ENCODE measurements around the gene AKAP8L.

The AKAP8L gene

DNA sequence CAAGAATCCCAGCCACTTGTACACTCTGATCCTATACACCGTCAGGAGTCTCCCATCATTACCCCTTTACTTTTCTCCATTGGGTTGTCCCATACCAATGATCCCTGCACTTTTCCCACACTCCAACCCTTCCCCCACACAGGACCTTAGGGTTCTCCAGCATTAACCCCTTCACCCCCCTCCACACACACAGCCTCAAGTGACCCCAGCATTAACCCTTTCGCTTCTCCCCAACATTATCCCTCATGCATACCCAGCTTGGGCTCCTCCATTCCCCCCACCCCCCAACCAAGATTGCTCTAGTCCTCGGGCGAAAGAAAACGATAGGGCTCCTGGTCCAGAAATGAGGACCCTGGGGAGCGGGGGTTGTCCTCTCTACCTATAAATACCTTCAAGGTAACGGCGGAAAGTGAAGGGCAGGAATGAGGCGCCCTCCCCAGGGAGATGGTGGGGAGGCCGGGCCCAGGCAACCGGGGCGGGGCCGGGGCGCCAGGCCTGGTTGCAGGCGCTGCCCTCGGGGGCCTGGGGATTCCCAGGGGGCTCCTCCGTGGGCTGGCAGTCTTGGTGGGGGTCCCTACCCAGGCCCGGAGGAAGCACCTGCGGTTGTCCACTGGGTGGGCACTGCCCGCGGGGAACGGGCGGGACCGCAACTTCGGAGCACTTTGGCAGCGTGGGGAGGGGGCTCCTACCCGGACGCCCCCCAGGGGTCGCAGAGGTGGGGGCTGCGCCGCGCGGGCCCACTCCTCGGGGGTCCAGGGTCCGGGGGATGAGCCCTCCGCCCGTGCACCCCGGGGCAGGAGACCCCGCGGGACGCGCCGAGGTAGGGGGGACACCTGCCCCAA, 30.2 kb upstream of the AKAP8L start:
- DNase-seq: no peak

DNA sequence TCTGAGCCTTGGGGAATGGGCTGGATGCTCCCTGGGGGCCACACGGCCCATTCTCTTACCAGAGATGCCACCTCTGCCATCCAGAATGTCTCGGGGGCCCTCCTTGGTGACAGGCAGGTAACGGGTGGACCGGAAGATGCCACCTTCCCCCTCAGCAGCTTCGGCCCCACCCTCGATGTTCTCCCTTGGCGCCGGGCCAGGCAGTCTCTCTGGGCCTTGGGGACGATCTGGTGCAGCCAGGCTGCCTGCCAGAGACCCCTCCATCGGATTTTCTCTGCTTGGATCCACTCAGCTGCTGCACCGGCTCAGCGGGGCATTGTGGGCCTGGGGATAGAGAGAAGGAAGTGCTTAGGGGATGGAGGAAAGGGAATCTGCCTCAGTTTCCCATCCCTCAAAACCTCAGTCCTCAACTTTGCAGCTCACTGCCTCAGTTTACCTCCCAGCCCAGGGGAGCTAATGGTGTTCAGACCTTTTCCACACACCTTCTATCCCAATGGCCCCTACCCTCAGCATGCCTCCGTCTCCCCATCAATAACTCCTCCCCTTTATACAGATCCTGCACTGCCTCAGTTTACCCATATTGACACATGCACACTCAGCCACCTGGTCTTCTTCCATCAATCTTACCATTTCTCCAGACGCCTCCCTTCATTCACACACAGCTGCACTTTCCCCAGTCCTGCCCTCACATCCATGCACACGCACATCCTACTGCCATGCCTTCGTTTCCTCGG, 29.4 kb upstream of the AKAP8L start:
- DNase-seq: no peak

DNA sequence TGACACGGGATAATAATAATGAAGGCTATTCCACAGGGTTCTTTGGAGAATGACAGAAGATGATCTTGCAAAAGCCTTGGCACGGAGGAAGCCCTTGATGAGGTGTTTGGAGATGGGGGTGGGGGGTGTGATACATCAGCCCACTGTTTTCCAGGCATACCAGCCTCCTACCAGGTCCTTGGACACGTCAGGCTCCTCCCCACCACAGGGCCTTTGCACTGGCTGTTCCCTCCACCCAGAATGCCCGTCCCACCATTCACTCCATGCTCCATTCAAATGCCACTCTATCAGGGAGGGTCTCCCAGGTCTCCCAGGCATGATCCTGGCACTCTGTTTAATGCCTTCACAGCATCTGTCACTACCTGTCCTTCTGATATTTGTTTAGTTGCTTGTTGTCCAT, 28.3 kb upstream of the AKAP8L start:
- DNase-seq: no peak

DNA sequence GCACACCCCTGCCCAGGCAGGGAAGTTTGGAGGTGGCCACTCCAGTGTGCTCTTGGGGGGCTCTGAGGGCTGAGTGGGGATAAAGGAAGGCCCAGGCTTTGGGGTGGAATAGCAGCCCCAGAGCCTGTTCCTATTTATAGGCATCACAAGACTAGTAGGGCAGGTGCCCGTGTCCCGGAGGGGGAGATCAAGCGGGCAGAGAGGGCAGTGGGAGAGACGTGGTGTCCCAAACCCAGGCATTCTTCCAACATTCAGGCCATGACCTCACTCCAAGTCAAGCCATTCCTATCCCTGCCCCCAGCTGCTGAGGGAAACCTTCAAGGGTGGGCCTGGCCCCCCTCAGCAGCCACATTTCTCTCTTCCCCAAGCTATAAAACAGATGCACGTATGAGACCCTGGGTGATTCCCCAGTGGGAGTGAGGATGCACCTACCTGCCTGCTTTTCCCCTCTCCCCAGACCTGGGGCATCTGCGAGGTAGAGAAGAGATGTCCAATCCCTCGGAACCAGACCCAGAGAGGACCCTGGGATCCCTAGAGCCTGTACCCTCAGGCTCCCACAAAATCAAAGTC, 27.1 kb upstream of the AKAP8L start:
- no peak for DNase-seq

DNA sequence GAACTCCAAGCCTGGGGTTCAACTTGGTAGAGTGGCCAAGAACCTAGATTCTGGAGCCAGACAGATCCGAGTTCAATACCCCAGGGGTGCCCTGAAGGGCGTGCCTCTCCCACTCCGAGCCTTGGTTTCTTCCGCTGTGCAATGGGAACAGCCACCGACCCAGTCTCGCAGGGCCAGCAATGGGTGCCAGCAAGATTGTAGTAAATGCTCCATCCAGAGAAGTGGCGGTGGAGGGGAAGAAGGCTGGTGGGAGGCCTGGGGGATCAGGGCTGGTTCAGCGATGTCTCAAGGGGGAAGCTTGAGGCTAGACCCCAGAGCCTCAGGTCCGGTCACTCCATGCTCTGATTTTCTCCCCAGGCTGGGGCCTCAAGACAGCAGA, 26.4 kb upstream of the AKAP8L start:
- DNase-seq: no peak

DNA sequence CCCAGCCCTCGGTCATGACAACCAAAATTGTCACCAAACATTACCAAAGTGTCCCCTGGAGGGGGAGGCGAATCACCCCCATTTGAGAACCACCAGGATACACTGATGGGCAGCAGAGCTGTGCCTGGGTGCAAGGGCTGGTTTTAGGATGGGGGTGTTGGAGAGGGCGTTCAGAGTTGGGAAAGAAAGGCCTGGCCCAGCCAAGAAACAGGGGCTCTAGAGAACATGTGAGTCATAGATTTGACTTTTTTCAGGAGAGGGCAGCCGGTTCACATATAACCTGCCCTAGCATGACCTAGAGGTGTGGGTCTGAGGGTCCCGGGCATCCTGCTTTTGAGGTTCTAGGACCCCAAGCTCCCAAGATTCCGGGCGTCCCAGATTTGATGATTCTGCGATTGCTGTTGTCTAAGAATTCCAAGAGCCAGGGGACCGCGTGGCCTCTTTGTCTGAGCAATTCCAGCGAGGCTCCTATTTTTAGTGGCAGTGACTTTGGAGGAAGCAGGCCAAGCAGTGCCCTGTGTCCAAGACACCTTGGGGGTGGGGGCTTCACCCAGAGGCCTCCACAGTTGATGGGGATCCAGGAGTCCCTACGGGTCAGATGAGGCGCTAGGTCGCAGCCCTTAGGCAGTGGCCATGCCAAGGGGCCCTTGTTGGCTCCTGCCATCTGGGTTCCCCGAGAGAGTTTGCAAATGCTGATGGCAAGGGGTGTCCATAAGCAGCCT, 25.9 kb upstream of the AKAP8L start:
- DNase-seq: no peak

DNA sequence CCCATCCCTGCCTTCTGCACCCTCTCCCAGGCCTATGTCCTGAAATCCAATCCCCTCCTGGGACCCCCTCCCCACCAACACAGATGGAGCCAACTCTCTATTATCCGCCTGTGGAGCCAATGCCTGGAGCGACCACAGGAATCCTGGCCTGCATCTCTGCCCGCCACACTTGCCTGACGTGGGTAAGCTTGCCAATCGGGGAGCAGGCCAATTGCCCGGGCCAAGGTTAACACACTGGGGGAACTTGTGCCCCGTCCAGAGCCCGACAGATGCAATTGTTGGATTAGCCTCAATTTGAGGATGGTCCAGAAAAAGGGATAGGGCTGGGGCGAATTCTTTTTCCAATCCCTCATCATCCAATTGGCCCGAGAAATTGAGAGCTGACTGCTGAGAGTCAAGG, 25.1 kb upstream of the AKAP8L start:
- DNase-seq: peak; percentile 76

DNA sequence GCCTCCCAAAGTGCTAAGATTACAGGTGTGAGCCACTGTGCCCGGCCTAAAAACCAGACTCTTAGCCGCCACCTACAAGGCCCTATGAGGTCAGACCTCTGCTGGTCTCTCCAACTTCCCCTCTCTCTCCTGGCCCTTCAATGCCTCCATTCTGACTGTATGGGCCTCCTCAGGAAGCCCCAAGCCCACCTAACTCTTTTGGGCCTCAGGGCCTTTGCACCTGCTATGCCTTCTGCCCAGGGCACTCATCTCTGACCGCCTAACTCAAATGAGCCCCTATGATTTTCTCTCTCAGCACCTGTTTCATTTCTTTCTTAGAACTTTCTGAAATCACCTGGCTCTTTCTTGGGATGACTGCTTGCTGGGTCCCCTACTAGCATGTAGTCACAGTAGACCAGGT, 24.5 kb upstream of the AKAP8L start:
- no peak for DNase-seq

DNA sequence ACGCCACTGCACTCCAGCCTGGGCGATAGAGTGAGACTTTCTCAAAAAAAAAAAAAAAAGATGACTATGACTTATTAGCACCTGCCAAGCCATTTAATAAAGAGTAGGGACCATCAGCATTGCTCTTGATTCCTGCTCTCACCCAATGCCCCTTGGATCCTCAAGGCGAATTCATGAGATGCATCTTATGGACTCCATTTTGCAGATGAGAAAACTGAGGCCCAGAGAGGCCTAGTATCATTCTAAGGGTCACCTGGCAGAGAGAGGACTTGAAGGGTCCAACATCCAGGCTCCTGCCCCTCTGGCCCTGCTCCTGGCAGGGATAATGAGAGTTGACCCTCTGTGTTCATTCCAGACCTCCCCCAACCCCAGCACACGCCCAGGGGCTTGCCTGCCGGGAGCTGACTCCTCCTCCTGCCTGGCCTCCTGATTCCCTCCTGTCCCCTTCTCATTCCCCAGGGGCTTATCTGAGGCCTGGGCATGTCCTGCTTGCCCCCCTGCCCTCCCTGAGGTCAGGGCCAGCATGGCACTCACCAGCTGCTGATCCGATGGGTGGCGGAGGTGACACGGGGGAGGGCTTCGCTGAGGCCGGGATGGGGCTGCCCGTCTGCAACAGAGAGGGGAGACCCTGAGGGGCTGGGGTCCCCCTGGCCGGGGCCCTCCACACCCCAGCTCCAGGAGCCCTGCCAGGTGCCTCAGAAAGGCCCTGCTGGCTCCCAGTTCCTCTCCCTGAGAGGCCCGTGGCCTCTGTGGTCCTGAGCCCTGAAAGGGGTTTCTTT, 23.5 kb upstream of the AKAP8L start:
- no peak for DNase-seq

DNA sequence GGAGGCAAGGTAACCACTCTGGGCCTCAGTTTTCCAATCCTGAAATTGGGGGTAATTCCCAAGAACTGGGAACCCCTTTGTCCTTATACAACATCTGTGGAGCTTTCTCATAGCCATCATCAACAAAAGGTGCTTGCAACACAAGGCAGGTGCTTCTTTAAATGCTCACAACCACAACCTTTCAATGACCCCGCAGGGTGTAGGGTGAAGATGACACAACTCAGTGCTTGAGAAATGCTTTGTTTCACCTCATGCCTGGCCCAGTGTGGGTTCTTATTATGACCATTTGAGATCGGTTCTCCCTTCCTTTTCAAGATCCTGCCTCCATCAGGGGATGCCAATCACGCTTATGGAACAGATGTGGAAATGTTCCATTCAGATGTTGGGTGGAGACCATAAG, 22.5 kb upstream of the AKAP8L start:
- DNase-seq: no peak

DNA sequence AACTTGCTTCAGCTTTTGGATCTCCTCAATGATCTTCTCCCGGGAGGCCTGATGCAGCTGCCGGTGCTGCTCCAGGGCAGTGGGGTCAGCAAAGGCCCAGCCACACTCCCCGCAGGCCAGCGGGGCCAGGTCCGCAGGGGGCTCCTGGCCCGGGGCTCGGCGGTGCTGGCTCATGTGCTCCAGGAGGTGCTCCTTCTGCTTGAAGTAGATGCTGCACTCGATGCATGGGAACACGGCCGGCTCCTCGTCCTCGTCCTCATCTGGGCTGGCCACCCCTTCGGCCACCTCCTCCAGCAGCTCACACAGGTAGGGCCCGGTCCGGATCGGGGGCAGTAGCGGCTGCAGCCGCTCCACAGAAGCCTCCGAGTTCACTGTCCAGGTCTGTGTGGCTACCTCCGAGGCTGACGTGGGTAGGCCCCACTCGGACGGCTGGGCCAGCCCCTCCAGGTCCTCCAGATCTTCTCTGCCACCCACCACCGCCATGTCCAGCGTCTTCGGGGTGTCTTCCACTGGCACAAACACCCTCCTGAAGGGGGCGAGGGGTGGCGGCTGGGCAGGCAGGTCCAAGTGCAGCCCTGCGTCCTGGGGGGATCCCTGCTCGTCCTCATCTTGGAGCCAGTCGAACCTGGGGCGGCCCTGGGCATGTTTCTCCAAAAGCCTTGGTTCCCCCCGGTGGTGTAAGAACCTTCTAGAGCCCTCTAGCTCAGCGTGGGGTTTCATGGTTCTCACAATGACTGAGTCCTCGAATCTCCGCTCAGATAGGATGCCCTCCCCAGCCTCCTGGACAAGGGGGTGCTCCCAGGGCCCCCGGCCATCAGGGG, 21.2 kb upstream of the AKAP8L start:
- no peak for DNase-seq

DNA sequence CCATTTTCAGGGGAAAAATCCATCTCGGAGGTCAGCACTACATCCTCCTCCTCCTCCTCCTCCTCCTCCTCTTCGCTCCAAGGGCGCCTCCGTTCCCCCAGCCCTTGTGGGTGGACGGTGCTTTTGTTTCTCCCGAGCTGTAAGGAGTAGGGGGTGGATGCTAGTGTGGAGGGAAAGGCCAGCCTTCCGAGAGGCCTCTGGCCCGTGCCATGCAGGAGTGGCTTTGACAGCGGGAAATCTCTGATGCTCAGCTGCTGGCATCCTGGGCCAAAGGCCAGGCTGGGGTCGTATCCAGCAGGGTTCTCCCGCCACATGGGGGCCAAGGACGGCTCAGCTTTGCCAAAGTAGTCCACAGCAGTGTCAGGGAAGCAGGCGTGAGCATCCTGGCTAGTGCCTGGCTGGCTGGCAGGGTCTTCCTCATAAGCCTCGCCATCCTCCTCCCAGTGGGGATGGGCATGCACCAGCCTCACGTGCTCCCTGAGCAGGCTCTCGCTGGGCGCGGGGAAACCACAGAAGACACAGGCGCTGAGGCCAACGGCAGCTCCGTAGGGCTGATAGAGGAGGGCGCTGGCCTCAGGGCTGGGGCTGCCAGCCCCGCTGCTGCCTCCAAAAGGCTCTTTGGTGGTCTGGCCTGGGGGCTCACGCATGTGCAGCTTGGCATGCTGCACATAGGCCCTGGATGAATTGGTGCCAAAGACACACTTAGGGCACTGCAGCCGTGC, 20.5 kb upstream of the AKAP8L start:
- no peak for DNase-seq

DNA sequence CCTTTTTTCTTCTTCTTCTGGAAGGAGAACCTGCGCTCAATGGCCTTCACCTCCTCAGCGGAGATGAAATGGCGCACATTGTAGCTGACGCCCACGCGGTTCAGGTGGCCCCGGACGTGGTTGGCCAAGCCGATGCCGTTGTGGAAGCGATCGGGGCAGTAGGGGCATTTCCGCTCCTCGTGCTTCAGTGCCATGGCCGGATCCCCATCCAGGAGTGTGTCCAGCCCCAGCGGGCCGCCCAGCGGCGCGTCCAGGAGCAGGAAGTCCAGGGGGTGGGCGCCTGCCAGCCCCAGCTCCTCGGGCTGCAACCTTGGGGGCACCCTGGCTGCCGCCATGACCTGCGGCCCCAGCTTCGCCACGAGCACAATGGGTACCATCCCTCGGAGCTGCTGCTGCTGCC, 19.8 kb upstream of the AKAP8L start:
- DNase-seq: no peak

DNA sequence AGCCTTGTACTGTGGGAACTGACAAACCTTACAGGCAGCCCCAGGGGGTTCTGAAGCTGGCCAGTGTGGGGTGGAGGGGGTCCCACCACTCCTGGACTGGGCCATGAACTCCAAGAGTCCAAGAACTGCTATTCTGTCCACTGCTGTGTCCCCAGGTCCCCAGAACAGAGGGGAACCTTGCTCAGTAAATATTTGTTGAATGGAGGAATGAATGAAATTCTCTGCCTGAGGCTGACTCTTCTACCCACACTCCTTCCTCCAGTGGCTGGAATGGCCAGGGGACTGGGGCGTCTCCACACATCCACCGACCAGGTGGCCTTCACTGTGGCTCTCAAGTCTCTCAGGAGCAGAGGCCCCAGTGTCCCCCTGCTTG, 19.3 kb upstream of the AKAP8L start:
- no peak for DNase-seq

DNA sequence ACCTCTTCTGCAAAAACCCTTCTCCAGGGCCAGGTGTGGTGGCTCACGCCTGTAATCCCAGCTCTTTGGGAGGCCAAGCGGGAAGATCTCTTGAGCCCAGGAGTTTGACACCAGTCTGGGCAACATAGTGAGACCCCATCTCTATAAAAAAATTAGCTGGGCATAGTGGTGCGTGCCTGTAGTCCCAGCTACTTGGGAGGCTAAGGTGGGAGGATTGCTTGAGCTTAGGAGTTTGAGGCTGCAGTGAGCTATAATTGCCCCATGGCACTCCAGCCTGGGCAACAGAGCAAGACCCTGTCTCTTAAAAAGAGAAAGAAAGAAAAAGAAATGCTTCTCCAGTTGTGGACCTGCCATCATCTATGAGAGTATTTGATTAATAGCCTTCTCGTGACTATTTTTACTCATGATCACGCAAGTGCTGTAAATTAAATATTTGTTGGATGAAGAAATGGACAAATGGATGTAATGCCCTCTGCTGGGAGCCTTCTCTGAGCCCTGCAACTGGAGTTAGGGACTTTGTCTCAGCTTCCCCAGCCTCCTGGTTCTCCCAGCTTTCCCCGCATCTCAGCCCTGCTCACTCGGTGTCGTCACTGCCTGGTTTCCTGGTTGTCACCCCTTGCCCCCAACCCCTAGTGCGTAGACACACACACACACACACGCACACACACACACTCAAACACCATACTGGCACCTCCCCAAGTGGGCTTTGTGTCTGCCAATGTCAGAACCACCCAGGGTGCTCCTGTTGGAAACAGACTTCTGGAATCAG, 18.8 kb upstream of the AKAP8L start:
- no peak for DNase-seq

DNA sequence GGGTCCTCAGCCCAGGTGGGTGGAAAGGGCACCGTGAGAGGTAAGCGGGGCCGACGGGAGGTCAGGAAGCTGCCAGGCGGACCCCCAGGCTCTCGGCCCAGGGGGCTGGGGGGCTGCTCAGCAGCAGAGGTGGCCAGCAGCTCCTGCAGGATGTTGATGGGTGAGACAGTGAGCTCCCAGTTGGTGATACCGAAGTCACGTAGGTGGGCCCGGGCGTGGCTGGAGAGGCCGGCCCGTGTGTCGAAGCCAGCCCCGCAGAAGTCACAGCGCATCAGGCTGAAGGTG, 18.0 kb upstream of the AKAP8L start:
- no peak for DNase-seq

DNA sequence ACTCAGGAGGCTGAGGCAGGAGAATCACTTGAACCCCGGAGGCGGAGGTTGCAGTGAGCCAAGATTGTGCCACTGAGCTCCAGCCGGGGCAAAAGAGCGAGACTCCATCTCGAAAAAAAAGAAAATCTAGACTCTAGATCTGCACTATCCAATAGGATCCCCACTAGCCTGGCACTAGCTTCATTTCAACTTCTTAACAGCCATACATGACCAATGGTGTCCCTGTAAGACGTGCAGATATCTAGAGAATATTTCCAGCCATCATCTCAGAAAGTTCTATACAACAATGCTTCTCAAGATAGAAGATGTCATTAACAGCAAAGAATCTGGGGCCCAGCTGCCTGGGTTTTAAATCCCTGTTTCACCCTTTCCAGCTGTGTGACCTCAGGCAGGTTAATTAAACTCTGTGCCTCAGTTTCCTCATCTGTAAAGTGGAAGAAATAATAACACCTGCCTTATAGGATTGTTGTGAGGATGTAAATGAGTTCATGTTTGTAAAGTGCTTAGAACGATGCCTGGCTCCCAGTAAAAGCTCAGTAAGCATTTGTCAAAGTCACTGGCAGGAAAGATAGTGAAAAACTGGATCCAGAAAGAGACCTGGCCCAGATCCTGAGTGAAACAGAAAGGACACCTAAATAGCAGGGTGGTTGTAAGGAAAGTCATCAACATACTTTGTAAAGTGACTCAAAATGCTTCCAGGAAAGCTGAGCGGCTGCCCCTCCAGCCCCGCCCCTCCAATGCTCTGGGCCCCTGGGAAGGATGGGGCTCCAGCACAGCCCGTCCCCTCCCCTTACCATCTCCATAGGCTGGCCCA, 17.4 kb upstream of the AKAP8L start:
- DNase-seq: no peak

DNA sequence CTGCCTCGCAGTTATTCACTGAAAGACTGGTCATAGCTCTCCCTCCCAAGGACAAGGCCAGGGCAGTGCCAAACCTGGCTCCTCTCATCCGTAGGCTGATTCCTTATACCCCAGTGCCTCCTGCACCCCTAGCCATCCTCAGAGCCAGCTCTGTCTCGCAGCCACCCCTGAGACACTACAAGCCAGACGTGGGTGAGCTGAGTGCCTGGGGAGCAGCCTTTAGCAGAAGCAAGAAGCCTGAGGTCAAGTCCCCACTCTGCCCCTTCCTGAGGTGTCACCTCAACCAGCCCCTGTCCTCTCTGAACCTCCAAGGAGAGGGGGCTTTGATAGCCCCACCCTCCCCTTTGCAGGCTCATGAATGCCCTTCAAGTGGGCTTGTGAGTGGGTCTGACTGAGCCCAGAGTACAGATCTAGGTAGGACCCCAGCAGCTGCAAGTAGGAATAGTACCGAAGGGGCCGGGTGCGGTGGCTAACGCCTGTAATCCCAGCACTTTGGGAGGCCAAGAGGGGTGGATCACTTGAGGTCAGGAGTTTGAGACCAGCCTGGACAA, 14.8 kb upstream of the AKAP8L start:
- DNase-seq: no peak

Measured in femur (tissue), 1 donor.